Dedifferentiated amniotic fluid mesenchymal stem cell (primary cell): Measurements from ENCODE around the gene TOM1L2.

ENCODE experiments used
- DNase-seq: peaks from one replicate; pipeline ENCODE4 v3.0.0-alpha.2; 2016; ENCODE audit errors: extremely low spot score

Gene TOM1L2

DNA sequence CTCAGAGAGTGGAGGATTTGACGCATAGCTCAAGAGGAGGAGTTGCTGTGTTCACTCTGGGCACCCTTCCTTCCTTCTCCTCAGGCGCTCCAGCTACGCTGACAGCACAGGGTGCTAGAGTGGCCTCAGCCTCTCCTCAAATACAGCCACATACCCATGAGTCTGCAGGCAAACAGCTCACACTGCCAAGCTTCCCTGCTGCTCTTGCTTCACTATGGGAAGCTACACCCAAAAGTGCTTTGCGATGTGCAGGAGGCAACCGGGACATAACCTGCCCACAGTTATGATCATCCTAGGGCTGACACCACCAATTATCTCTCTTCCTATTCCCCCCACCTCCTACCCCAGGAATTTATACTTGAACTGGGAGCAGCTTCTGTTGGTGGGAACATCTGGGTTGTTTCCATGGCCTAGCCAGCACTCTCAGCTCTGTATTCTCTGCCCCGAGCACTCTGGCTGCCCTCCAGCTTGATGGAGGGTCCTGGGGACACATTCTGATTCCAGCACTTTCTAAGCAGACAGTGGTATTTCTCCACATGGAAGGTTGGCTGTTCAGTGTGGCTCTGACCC lies 95.2 kb downstream of the TOM1L2 start:
- no peak for DNase-seq

DNA sequence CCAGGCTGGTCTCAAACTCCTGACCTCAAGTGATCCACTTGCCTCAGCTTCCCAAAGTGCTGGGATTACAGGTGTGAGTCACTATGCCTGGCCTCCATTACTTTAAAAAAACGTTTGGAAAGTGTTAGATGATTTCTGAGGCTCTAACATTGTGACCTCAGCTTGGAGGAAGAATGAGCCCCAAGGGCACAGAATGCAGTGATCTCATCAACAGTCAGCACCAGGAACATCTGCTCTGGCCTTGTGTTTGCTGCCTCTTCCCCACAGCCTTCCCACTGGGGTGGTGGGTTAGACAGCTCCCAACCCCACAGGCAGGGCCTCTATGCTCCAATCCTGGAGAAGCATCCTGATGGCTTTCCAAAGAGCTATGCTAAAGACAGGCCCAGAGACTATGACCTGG lies 97.7 kb downstream of the TOM1L2 start:
- DNase-seq = peak; percentile 18

DNA sequence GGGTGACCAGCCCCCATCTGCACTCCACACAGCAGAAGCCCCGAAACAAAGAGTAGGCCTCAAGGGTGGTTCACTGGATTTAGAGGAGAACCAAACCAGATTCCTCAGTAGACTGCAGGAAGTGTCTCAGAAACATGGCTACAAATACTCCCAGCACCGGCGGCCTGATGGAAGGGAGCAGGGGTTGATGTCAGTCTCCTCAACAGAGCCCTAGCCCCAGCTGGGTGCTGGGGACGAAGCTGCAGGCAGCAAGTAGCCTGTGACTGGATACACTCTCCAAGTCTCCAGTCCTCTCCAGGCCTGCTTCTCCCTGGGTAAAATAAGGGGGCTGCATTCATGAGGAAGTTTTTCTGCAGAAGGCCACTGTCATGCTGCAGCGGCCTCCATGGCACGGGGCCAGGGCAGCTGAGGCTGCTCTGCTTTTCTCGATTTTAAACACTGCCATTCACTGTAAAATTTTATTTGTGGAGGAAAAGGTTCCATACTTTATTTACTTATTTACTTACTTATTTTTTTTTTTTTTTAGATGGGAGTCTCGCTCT lies 98.7 kb downstream of the TOM1L2 start:
- no peak for DNase-seq

DNA sequence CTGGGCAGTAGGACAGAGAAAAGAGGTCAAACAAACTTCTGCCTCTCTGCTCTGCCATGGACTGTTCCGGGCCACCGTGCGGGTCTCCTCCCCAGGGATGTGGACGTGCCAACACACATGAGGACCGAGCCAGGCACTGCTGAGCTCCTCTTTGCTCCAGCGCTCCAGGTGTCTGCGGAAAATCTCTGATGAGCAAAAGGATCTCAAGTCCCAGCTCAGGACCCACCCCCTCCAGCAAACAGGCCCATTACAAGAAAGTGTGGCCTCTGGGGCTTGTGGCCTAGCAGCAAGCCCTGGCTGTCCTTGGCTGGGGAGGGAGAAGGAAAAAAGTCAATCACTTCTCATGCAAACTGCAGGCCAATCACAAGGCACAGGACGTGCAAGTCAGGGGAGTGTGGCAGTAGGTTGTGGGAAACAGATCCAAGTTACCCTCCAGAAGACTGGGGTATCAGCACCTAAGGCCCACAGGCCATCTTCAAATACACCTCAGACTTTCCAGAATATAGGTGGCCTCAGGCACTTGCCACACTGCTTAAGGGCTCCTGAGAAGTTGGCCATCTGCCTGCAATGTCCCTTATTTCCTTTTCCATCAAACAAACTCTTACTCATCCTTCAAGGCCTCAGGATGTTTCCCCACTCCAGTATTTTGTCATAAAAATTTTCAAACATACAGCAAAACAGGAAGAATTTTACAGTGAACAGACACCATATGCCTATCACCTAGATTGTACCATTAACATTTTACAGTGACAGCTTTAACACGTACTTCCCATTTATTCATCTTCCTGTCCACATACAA lies 99.5 kb downstream of the TOM1L2 start:
- DNase-seq = no peak

DNA sequence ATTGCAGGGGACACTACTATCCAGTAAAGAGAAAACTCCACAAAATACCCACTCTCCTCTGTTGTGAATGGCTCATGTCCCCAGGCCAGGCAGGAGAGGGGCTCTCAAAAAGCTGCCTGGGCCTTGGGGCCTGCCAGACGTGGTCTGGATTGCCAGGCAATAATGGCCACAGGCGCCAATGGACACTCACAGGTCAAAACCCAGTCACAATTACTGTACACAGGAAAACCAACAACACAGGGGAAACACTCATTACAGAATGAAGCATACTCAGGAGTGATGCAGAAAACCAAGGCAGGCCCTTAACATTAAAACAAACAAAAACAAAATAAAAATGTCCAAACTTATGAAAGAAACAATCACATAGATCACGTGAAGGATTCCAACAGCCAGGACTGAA lies 100.3 kb downstream of the TOM1L2 start:
- DNase-seq = no peak

DNA sequence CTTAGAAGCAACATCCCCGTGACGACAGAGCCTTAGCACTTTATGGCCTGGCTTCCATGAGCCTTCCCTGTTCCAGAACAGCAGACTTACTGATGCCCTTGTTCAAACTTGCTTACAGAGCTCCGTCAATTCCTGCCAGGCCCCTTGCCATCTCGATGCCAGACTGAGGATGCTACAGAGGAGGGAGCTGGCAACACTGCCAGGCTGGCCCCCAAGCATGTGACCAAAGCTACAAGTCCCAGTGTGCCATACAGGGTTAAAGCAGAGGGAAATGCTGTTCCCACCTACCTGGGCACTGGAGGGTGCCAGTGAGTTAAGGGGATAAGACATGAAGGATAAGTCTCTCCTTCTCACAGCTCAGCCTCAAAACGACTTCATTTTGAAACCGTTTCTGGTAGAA lies 102.0 kb downstream of the TOM1L2 start:
- DNase-seq = no peak

DNA sequence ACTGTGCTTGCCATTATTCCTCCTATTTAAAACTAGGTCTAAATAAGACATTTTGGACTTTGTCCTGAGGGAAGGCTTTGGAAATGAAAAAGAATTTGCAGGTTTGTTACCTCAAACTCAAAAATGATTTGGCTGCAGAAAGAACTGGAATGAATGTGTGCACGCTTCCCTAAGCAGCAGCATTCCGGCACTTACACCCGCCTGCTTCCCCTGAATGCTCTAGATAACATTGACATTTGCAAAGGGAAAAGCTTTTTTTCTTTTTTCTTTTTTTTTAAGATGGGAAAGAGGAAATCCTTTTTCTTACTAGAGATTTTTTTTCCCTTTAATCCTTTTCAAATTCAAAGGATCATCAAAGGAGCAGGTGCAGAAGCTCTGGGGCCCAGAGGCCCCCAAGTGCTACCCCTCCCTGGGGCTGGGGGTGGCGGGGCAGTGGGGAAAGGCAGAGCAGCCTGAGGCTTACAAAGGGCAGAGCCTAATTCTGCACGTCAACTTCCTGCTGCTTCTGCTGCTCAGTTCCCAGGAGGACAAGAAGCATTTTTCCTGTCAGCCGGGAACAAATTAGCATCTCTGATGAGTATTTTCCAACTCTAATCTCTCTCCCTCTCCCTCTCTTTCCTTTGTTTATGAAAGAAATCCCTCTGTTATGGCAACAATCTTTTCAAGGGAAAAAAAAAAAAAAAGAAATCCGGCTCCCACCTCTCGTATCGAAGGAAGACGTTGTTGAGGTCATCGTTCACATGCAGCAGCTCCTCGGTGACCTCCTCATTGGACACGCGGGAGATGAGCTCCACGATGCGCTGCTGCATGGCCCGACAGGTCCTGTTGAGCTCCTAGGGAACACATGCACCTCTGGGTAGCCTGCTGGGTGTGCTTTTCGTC lies 103.3 kb downstream of the TOM1L2 start:
- no peak for DNase-seq

DNA sequence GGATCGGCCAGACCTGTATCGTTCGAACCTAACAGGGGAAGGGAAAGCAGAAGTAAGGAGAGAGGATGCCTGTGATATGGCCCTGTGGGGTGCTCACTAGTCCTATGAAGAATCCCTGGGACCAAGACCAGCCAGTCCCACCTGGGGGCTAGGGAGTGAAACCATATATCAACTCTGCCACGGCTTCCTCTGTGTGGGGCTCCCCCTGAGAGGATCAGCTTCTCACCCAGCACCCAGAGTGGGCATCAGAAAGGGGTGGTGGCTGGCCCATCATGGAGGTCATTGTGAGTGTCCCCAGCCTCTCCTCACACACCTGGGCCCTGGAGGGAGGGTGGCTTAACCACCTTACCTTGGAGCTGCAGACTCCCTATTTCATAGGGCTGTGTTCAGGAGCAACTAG lies 105.3 kb downstream of the TOM1L2 start:
- DNase-seq = no peak

DNA sequence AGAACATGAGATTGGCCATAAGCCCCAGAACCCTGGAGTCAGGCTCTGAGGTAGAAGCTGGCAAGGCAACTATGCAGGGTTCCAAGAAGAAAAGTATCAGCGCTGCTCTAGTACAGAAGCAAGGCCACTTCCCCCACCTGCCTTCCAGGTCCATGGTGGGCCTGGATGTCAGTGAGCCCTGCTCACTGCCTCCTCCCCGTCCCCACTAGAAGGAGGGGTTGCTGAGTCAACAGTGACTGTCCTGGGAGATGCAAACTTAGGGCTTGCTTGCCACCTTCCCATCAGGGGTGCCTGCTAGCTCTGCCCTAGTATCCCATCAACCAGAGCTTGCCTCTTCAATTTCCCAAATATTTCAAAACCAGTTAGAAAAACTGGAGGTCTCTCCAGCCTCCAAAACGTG lies 105.8 kb downstream of the TOM1L2 start:
- no peak for DNase-seq

DNA sequence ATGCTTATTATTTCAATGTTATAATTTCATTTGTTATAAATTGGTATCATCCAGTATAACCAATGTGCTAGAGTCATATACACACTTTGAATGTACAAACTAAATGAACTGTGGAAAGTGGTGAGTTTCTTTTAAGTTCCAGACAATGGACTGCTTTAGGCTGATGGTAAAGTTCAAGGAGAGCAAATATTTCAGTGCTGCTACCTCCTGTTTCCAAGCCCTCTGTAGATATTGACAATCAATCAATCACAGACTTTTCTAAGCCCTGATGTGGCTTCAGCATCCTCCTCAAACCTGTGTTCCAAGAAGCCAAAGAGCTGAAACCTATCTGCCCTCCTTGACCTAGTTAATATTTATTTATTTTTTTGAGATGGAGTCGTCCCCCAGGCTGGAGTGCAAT lies 107.2 kb downstream of the TOM1L2 start:
- DNase-seq = no peak

DNA sequence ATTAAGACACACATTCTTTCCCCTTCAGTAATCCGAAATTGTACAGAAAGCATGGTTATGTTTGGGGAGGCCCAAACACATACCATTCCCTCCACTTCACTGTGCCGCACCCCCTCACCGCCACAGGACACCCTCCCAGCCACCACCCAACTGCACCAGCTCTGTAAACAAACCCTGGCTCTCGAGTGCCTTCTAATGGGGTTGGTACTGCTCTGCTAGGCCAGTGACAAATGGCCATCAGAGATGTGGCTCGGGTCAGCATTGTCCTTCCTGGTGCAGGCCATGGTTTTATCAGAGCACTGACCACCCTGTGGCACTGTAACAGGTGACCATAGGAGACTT lies 111.5 kb downstream of the TOM1L2 start:
- no peak for DNase-seq

DNA sequence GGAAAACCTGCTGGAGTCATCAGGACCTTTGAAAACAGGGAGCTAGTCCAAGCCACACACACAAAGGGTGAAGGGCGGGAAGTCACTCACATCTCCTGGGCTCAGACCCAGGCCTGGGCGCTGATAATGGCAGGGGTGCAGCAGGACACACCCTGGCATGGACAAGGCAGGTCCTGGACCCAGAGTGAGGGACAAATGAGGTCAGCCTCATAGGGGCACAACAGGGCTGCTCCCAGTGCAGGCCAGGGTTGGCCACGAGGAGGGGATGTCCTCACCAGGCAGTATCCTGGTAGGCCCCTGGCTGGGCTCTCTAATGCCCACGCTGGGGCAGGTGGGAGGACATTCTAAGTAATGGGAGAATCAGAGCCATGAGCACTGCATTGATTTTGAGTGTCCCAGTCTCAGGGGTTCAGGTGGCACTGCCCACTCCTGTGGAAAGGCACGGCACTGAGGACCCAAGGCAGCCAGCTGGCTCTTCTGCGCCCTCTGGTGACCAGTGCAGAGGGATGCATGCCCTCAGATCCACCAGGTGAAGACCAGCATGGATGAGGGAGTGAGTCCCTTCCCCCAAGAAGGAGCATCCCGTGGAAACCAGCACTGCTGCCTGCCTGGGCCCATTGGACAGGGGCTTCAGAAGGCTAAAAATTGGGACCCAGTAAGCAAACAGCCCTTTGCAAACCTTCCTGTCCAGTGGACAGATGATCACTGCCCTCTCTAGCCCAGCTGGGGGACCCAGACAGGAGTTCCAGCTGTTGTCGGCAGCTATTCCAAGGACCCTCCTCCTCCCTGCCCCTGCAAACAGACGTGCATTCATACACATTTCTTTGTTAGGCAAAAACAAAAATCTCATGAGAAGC lies 112.1 kb downstream of the TOM1L2 start:
- no peak for DNase-seq

DNA sequence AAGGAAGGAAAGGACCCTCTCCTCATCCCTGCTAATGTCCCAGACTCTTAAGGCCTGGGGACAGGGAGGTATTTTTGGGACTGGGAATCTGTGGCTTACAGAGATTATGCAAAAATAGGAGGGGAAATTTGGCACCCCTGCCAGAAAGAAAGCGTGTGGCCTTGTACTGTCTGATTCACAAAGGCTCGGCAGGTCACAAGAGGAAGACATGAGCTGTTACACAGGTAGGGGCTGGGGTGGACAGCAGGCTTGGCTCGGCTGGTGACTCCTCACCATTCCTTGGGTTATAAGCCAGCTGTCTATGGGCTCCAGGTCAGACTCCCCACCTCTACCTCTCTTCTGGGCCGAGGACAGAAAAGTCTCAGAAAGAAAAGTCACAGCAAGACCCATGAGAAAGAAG lies 114.7 kb downstream of the TOM1L2 start:
- no peak for DNase-seq

DNA sequence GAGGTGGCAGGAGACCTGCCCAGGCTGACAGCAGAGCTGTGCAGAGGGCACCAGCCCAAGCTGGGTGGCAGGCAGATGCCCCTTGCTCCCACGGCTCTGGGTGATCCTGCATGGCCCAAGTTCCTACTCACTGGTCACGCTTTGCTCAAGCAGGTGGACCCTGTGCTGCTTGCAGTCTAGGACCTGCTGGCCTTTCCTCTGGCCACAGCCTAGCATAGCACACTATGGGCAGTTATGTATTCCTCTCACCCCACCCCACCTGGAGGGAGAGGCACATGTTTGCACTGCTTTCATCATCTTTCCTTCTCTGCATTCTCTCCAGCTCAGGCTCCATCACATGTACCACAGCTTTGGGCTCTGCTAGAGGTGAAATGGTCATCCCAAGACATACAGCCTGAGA lies 115.8 kb downstream of the TOM1L2 start:
- DNase-seq = no peak

DNA sequence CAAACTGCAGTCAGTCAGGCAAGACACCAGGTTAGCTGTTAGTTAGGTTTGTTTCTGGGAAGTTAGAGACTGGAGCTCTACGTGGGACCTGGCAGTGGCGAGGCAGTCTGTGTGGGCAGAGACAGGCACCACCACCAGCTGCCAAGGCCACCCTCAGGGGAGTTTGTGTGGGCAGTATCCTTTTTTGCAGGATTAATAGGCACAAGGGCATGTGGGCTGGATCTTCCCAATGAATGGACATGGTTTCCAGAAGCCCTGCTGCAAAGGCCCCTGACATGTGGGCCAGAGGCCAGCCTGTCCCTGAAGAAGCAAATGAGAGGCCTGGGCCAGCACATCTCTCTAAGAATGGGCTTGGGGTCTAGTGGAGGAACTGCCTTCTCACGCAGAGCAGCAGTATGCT lies 116.2 kb downstream of the TOM1L2 start:
- no peak for DNase-seq

DNA sequence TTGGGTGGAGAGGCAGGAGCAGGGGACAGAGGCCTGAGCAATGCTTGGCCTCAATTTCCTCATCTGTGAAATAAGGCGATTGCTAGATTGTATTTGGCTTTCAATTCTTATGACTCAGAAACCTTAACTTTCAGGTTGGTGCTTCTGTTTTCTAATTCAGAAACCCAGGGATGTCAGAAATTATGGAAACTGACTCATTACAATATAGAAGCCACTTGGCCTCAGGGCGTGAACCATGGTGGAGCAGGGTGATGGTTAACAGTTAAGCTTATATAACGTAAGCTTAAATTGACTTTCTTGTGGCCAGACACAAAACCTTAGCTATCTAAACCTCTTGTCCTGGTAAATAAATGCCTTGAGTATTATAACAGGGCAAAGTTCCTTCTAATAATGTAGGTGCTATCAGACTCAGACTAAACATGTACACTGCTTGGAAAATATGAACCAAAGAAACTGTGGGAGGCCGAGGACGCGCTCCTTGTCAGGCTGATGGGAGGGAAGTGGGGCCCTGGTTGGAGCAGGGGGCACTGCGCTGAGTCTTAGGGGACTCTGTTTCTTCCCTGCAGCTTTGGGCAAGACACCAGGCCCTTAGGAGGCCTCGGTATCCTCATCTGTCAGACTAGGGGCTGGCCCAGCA lies 118.3 kb downstream of the TOM1L2 start:
- DNase-seq = no peak

DNA sequence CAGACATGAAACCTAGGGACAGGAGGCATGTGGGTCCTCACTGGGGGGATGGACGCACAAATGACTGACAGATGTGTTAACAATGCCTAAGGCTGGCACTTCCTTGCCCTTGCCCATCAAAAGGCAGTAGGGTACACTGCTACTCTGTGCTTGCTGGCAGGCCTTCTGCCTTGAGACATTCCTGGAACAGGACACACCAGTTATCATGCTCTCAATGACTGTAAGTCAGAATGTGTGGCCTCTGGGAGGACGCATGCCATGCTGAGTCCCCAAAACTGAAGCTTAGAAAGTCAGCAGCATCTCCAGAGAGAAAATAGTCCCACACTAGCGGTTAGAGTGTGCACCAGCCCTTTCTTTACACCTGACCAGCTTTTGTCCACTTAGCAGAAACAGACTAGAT lies 119.3 kb downstream of the TOM1L2 start:
- no peak for DNase-seq

DNA sequence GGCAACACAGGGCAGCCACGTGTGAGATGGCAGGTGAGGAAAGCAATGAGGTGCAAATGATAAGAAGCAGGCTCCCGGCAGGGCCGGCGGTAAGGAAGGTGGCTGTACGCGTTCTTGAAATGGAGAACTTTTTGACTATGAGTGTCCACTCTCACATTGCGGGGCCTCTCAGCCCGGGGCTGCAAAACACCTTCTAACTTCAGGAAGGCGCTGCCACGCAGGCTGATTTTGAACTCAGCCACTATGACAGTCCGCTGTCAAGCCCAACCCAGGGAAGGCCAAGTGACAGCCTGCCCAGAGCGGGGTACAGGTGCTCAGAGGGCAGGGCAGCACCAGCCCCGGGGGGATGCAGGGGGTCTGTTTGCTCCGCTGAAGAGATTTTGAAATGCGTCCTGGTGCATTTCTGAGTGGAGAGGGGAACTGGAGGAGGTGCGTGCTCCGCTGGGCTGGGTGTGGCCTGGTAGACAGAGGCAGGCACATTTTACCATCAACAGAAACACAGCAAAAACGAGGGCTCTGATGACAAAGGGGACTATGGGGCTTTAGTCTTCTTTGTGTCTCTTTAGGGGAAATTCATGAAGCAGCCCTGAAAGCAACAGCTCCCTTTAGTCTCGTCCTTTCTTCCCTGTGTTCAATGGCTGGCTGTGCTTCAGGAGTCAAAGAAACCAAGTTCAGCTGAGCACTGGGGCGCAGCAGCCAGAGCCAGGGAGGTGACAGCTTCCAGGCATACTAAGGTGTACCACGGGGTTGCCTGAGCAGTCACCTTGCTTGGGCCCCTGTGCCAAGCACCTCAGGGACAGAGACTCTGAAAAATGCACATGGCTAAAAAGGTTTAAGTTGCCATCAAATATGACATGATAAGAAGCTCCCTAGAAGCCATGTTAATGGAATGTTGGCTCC lies 120.8 kb downstream of the TOM1L2 start:
- no peak for DNase-seq

DNA sequence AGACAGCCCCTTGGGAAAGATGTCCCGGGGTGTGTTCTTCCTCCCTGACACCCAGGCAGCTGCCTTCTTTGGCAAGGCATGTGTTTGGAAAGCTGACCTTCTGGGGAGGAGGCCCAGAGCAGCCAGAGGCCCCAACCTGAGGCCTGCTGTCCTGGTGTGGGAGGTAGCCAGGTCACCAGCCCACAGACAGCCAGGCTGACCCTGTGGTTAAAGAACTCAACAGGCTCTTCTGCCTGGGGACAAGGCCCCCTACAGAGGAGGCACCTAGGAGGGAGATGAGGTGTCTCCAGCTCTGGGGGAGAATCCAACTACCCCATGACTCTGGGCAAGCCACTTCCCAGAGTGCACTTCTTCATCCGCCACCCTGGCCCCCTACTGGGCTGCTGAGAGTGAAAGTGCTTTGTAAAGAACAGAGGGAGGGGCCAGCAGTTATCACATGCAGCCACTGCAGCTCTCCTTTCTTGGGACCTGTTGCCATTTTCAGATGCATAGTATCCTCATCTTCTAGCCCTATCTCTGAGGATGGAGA lies 122.3 kb downstream of the TOM1L2 start:
- DNase-seq = no peak
